GM19035 (cell line): ENCODE data around the gene GALNT10.

ENCODE experiments used
- ATAC-seq: cut with Tn5 transposase; IDR thresholded peaks from one replicate; pipeline ENCODE4 v1.9.1; 2021; ENCODE audit not compliant: unreplicated experiment

GALNT10 gene

DNA sequence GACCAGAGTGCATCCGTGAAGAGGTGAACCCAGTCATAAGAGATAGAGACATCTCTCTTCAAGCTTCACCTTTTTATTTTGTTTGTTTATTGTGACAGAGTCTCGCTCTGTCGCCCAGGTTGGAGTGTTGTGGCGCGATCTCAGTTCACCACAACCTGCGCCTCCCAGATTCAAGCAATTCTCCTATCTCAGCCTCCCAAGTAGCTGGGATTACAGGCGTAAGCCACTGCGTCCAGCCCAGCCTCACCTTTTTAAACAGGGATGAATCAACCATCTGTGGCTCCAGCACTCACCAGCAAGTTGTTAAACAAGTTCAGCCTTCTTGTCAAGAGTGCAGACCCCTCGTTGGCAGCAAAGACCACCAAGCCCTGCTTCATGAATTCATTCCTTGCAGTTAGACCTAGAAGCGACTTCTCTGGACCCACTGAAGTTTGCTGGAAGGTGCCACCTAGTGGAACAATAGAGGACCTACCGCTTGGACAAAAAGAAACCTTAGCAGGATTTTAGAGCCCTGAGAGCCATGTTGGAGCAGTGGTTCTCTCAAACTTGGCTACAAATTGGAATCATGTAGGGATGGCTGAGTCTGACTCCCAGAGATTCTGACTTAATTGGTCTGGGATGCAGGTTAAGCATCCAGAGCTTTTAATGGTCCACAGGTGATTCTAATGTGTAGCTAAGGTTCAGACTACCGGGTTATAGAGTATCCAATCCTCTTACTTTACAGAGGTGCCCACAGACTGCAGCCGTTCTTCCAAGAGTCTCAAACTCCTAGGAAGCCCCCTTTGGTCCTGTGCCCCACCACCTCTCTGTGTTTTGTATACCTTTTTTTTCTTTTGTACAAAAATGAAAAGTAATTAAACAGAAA, 10.5 kb upstream of the GALNT10 start:
- ATAC-seq = peak; percentile 92

DNA sequence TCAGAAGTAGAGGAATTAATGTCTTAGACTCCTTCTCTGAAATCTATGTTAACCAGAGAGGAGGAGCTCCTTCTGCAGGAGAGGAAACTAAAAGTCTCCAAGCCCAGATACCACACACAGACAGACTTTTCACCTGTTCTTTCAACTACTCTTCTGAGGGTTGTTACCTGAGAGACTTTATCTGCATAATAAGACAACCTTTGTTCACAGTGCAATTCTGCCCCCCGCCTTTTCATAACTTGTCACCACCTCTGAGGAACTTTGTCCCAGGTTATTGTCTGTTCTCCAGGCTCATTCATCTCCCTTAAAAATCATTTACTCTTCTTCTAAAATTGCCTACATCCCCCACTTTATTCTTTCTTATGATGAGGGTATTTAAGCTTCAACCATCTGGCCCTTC, 9.4 kb upstream of the GALNT10 start:
- ATAC-seq = no peak

GRCh38 chr5:154189256-154189818, 1.2 kb upstream of the GALNT10 start:
- peak; percentile 8 for ATAC-seq

DNA sequence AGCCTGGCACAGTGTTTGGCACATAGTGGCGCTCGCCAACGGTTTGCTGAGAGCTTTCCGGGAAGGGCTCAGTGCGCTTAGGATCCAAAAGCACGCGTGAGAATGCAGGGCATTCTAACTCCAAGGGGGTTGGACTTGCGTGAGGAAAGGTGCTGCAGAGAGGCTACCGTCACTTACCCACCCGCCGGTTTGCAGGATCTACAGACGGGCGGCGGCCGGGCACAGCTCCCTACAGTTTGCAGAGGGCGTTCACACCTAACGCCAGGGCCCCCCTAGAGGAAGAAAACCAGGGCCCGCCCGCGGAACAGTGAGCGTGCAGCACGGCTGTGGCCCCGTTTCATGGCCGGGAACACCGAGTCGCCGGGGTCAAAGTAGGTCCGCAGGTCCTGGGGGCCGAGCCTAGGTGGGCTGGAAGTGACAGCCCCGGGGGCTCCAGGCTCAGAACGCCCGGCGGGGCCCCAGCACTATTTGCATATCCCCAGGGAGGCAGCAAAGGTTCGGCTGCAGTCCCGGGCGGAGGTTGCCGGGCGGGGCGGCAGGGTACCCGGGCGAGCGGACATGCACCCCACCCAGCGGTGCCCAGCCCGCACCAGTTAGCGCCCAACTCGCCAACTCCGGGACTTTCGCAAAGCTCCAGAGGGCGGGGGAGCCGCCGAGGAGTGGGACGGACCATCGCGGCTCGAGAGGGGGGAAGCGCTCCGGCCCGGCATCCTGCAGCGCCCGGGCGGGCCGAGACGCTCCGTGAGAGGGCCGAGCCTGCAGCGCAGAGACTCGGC, 526 bp upstream of the GALNT10 start:
- ATAC-seq = peak; percentile 77

DNA sequence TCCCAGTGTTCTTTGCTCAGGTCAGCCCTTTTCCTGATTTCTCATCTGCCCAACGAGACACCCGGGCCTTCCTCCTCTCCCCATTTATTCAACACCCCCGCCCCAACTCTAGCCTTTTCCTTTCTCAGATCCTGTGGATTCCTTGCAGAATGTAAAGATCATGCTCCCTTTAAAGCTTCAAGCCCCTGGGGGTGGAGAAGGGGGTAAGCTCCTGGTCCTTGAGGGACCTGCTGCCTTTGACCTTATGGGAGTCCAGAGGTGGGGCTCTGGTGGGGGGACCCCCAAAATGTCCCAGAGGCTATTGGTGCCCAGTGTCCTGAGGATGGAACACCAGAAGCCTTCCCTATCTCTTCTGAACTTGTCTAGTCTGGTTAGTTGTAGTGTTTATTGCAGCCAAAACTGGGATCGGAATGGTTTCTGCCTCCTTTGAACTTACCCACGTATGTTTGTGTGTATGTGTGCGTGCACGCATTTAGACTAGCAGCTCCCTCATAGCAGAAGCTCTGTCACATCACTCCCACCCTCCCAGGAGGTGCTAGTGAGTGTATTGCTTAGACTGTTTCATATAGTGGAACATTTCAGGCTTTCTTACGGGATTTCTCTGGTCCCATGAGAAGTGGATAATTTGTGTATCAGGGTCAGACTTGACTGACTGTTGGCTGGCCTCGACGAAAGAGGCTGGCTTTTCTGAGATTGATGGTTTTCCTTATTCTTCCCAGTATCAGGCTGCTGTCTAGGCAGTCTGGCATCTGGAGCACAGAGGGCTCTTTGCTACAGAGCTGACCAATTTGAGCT, 1.1 kb downstream of the GALNT10 start:
- ATAC-seq = no peak

GRCh38 chr5:154193283-154193682, 2.8 kb downstream of the GALNT10 start:
- no peak for ATAC-seq

DNA sequence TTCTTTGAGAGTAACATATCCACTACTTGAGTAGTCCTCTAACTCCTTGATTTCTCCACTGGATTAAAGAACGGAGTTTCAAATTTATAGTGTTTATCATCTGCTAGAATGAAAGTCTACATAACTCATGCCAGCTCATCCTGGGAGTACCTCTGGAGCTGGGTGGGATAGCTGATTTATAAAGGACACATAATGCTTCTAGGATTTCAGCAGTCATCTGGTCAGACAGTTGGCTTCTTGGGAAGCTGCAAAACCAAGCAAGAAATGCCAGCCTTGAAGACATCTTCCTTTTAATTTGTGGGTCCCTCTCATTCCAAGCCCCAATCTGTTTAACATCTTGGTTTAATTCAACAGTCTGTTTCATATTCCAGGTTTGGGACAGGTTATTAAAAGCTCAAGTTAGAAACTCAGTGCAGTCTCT, 3.2 kb downstream of the GALNT10 start:
- ATAC-seq = no peak

DNA sequence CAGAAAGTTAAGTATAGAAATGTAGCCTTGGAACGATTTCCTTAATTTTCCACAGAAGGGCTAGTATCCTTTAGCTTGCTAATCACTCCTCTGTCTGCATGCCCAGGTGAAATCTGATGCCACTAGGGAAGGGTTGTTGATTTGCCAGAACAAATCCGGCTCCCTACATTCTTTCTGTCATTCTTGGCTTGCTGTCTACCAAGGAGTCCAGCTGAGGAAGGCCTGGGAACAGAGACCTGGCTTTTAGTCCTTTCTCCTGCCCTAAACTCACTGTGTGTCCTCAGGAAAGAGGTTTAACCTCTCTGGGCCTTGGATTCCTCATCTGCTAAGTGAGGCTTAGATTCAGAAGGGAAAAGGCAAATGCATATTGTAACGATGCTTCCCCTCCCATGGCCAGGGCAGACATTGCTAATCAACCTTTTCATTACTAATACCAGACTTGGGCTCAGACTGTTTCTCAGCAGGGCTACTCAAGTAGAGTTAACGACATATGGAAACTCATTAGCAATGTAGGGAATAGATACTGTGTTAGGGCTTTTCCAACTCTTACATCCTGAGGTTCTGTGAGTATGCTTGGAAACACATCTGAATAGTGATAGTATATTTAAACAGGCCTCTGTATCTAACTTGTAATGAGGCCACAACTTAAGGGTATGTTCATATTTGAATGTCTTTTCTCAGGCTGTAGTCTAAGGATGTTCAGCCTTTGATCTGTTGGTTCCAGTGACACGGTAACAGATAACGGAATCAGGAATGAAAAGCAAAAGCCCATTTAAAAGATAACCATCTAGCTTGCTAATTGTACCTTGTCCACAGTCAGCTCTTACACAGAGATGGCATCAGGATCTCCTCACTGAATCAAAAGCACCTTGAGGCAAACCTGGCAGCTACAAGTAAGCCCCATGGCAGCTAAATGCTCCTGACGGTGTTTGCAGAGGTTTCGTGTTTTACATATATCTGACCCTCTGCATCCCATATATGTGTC, 4.1 kb downstream of the GALNT10 start:
- ATAC-seq = no peak

GRCh38 chr5:154196281-154196680, 5.7 kb downstream of the GALNT10 start:
- ATAC-seq = no peak

GRCh38 chr5:154196955-154197652, 6.6 kb downstream of the GALNT10 start:
- ATAC-seq = no peak

DNA sequence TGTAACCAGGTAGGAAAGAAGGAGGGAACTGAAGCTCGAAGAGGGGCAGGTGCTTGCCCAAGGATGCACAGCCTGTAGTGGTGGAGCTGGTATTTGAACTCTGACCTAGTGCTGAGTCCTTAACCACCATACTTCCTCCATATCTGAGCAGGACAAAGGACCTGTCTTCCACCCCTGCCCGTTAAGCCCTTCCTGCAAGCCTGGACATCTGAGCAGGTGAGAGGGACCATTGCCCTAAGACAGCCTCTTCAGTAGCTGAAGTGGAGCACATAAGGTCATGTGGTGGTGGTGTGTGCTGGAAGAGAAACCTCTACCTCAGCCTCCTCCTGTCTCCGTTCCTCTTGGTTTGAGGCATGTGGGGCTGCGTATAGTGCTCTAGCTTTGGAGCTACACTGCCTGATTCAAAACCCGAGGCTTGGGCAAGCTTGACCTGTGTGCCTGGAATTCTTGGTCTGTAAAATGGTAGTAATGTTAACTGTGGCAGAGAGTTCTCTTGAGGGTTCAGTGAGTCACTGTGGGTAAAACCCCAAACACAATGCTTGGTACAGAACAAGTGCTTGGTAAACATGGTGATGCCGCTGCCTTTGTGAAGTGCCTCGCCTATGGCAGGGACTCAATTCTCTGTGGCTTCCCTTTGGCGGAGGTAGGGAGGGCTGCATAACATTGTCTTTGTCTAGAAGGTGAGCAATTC, 7.4 kb downstream of the GALNT10 start:
- no peak for ATAC-seq

DNA sequence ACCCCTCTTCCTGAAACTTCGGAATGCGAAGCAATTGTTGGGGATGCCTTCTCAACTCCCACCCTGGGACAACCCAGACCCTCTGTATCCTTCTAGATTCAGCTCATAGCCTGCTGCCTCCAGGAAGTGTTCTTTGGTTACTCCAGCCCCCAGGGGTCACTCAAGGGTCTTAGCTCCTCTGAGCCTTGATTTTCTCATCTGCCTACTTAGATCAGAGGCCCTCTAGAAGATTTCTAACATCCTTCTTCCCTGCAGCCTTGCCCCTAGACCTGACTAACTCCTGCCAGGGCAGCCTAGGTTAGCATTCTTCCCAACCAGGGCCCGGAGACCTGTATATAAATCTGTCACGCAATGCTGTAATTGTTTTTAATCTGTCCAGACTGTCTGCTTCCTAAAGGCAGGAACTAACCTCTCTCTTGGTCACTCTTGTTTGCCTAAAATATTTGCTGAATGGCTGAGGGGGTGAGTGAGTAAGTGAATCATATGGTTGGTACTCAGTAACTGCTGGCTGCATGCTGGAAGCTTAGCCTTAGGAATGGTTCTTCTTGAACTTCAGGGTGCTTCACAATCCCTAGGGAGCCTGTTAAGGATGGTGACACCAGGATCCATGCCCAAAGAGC, 8.2 kb downstream of the GALNT10 start:
- ATAC-seq = no peak

DNA sequence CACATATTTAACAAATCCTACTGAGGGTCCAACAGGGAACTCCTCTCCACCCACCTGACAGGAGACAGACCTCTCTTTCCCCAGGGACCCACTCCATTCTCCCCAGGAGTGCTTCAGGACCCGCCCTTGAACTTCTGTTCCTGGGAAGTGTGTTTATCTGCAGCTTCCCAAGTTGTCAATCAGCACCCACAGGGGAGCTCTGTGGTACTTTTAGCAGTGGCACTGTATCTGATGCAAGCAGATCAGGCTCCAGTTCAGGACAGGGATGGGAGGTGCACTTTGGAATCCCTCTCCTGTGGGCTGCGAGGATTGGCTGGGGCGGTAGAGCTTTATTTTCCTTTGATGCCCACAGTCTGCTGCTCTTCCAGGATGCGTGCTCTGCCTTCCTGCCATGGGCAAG, 8.7 kb downstream of the GALNT10 start:
- no peak for ATAC-seq

DNA sequence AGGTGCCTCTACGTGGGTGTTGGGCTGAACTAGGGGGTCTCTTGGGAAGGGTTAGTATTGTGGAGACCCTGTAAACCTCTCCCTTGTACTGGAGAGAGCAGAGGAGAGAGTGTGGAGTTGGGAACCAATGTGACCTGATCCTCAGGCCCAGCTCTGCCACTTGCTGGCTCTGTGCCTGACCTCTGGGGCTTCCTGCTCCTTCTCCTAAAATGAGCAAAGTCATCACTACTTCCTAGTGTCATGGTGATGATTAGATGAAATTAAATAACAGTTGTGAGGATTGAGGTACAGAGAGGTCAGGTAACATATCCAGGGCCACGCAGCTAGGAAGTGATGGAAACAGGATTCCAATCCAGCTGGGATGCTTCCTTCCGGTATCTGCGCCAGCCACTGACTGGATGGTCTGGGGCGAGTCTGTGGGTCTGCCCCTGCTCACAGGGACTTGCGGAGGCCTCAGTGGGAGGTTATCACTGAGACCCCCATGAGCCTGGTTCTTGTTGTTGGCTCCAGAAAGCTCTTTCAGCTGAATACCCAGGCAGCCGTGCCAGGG, 9.2 kb downstream of the GALNT10 start:
- no peak for ATAC-seq

- ATAC-seq = no peak
Measured at GRCh38 chr5:154200221-154200620, 9.7 kb downstream of the GALNT10 start.

DNA sequence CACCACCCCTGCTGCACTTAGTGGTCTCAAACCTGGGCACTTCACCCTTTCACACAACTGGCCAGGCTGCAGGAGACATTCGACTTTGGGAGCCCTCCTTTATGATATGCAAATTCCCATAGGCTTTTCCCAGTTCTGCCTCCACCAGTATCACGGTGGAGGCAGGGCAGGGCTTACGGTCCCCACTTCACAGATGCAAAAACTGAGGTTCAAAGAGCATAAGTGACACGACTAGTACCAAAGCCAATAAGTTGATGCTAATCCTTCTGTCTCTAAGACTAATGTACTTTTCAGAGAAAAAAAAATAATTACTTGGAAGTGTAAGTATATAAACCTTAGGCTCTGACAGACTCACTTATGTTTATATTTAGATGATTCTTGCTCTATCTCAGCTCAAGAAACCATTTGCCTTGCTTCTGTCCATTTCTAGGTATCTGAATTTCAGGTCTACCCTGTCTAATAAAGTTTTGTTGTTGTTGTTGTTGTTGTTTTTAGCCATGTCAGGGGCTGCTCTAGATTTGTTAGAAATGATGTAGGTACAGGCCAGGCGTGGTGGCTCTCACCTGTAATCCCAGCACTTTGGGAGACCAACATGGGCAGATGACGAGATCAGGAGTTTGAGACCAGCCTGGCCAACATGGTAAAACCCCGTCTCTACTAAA, 10.7 kb downstream of the GALNT10 start:
- ATAC-seq = no peak
